GM13976 (cell line): Measurements from ENCODE around the gene RALB.

ENCODE experiments used
- DNase-seq: peaks from one replicate; pipeline ENCODE4 v3.0.0; 2012; ENCODE audit warnings: low spot score
- CTCF ChIP-seq: IDR thresholded peaks from 2 replicates; pipeline ENCODE4 v1.5.1; 2012; ENCODE audit warnings: borderline replicate concordance, mild to moderate bottlenecking; ENCODE audit not compliant: insufficient read depth; ENCODE audit errors: extremely low read depth, missing control alignments, control extremely low read depth
- in situ Hi-C: fragments of 300-500 bp; cut with MboI; formaldehyde crosslinking; loops from one replicate; pipeline ENCODE4 v1.12.0; 2022; ENCODE audit warnings: low sequenced_read_pairs, mixed read lengths, inconsistent platforms; ENCODE audit not compliant: unreplicated experiment

Gene RALB

GRCh38 chr2:120299561-120299960 lies 46.9 kb downstream of the RALB start:
- in situ Hi-C loops = loop anchor here (5.0 to 10.0 kb wide), 2 partner anchors 42 to 75 kb away; partner anchors contain the start of gene TMEM185B
- no peak for DNase-seq

GRCh38 chr2:120300385-120300784 lies 47.7 kb downstream of the RALB start:
- TF ChIP-seq CTCF = no peak
- in situ Hi-C loops = no loop called here

More at GRCh38 chr2:120299561-120299960, 46.9 kb downstream of the RALB start:
- TF ChIP-seq CTCF = no peak

GRCh38 chr2:120301284-120301683 lies 48.6 kb downstream of the RALB start:
- in situ Hi-C loops = no loop called here
- TF ChIP-seq CTCF = no peak
- no peak for DNase-seq

More at GRCh38 chr2:120300385-120300784, 47.7 kb downstream of the RALB start:
- no peak for DNase-seq

- DNase-seq = no peak
- in situ Hi-C loops = no loop called here
- no peak for TF ChIP-seq CTCF
Measured at GRCh38 chr2:120302301-120302700, 49.6 kb downstream of the RALB start.

- TF ChIP-seq CTCF = no peak
- in situ Hi-C loops = no loop called here
- no peak for DNase-seq
Measured at GRCh38 chr2:120303177-120303576, 50.5 kb downstream of the RALB start.

GRCh38 chr2:120305296-120305695 lies 52.6 kb downstream of the RALB start:
- in situ Hi-C loops = no loop called here
- peak; percentile 28 for TF ChIP-seq CTCF
- DNase-seq = no peak
